DMS153 (cell line): ENCODE results near the gene TBC1D13.
A peak's percentile ranks its signal among the peaks of the same experiment; 100 is the strongest.
"Not testable (repeated sequence)": the region's sequence is repeated elsewhere in the genome, so short reads cannot be mapped to it uniquely, and the experiment has no call there.

ENCODE experiments used
- DNase-seq: peaks from one replicate; lab custom pipeline; 2025; lab: John Stamatoyannopoulos, UW

TBC1D13 gene

DNA sequence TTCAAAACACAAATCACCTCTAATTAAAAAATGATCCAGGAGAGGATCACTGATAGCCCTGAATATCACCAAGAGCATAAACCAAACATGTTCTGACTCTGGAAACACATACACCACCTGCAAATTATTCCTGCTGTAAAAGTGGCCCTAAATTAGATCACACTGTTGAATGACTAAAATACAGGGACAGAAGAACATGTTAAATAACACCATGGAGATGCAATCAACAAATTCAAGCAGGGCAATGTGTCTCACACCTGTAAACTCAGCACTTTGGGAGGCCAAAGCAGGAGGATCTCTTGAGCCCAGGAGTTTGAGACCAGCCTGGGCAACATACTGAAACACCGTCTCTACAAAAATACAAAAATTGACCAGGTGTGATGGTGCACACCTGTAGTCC lies 60.8 kb downstream of the TBC1D13 start:
- no peak for DNase-seq

DNA sequence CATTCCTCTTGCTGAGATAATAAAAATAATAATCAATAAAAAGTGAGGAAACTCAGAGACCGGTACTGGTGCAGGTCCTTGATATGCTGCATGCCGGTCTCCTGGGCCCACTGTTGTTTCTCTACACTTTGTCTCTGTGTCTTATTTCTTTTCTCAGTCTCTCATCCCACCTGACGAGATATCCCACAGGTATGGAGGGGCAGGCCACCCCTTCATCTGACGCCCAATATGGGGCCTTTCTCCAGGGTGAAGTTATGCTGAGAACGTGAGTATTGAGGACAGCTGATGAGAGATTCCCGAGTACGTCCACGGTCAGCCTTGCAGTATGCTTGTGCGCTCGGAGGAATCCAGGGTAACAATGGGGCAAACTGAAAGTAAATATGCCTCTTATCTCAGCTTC lies 64.0 kb downstream of the TBC1D13 start:
- not testable (repeated sequence) for DNase-seq

DNA sequence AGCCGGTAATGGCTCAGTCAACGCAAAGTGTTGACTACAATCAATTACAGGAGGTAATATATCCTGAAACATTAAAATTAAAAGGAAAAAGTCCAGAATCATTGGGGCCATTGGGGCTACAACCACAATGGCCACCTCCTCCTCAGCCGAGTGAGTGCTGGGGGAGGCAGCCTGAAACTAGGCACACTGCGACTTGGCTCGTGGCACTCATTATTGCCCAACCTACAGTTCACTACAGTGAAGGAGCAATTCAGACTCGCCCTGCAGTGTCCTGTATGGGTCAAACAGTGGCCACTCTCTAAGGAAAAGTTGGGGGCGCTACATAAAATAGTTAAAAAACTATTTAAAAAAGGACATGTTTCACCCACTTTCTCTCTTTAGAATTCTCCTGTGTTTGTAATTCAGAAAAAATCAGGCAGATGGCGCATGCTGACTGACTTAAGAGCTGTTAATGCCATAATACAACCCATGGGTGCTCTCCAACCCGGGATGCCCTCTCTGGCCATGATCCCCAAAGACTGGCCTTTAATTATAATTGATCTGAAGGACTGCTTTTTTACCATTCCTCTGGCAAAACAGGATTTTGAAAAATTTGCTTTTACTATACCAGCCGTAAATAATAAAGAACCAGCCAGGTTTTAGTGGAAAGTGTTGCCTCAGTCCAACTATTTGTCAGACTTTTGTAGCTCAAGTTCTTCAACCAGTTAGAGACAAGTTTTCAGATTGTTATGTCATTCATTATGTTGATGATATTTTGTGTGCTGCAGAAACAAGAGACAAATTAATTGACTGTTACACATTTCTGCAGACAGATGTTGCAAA lies 64.9 kb downstream of the TBC1D13 start:
- peak; percentile 14 for DNase-seq

DNA sequence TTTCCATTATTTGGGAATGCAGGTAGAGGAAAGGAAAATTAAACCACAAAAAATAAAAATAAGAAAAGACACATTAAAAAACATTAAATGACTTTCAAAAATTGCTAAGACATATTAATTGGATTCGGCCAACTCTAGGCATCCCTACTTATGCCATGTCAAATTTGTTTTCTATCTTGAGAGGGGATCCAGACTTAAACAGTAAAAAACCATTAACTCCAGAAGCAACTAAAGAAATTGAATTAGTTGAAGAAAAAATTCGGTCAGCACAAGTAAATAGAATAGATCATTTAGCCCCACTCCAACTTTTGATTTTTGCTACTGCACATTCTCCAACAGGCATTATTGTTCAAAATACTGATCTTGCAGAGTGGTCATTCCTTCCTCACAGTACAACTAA lies 65.6 kb downstream of the TBC1D13 start:
- not testable (repeated sequence) for DNase-seq

DNA sequence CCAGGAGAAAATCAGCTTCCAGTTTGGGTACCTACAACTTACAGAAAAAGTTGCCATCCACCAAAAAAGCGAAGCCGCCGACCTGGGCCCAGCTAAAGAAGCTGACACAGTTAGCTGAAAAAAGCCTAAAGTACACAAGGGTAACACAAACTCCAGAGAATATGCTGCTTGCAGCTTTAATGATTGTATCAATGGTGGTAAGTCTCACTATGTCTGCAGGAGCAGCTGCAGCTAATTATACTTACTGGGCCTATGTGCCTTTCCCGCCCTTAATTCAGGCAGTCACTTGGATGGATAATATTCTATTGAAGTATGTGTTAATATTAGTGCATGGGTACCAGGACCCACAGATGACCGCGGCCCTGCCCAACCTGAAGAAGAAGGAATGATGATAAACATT lies 67.4 kb downstream of the TBC1D13 start:
- not testable (repeated sequence) for DNase-seq

DNA sequence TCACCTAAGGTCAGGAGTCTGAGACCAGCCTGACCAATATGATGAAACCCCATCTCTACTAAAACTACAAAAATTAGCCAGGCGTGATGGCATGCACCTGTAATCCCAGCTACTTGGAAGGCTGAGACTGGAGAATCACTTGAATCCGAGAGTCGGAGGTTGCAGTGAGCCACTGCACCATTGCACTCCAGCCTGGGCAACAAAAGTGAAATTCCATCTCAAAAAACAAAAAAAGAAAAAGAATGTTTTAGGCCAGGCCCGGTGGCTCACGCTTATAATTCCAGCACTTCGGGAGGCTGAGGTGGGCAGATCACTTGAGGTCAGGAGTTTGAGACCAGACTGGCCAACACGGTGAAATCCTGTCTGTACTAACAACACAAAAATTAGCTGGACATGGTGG lies 71.4 kb downstream of the TBC1D13 start:
- not testable (repeated sequence) for DNase-seq
